Brain microvascular endothelial cell (primary cell): ENCODE measurements around the gene ABLIM2.

Experiments
- DNase-seq: peaks from one replicate; pipeline ENCODE4 v3.0.0-alpha.2; 2020
- H3K27ac ChIP-seq: fragments of 250-450 bp; sonication (Bioruptor Pico); 2 replicates; pipeline ENCODE4 v1.5.1; 2020; ENCODE audit warnings: mild to moderate bottlenecking, moderate library complexity
- H3K27me3 ChIP-seq: fragments of 250-450 bp; sonication (Bioruptor Pico); replicated peaks from 2 replicates; pipeline ENCODE4 v1.5.1; 2020; ENCODE audit warnings: mild to moderate bottlenecking
- H3K36me3 ChIP-seq: fragments of 250-450 bp; sonication (Bioruptor Pico); replicated peaks from 2 replicates; pipeline ENCODE4 v1.5.1; 2020; ENCODE audit warnings: mild to moderate bottlenecking
- H3K4me3 ChIP-seq: 2 replicates; pipeline ENCODE4 v1.5.1; 2011; ENCODE audit warnings: low read depth, mild to moderate bottlenecking, control low read depth, low read length, moderate library complexity
- CTCF ChIP-seq: IDR thresholded peaks from 2 replicates; pipeline ENCODE4 v1.5.1; 2011; ENCODE audit warnings: low read depth, mild to moderate bottlenecking, moderate library complexity, low read length, control low read depth, inconsistent platforms; ENCODE audit errors: missing control alignments
- in situ Hi-C: cut with HindIII; loops from 2 replicates; pipeline ENCODE4 v1.10.0; 2017; ENCODE audit warnings: low sequenced_read_pairs, low pct_ligation_motif_present

Gene ABLIM2

GRCh38 chr4:8156617-8157016 lies 2.0 kb downstream of the ABLIM2 start:
- in situ Hi-C loops = no loop called here
- no peak overlapping the region for H3K4me3 ChIP-seq
- DNase-seq = no peak
- no peaks in the 10 kb centered on the region for H3K36me3 ChIP-seq
- H3K27me3 ChIP-seq = peaks cover 24% of the 10 kb centered on the region
- no peak for TF ChIP-seq CTCF
- no peak overlapping the region for H3K27ac ChIP-seq

DNA sequence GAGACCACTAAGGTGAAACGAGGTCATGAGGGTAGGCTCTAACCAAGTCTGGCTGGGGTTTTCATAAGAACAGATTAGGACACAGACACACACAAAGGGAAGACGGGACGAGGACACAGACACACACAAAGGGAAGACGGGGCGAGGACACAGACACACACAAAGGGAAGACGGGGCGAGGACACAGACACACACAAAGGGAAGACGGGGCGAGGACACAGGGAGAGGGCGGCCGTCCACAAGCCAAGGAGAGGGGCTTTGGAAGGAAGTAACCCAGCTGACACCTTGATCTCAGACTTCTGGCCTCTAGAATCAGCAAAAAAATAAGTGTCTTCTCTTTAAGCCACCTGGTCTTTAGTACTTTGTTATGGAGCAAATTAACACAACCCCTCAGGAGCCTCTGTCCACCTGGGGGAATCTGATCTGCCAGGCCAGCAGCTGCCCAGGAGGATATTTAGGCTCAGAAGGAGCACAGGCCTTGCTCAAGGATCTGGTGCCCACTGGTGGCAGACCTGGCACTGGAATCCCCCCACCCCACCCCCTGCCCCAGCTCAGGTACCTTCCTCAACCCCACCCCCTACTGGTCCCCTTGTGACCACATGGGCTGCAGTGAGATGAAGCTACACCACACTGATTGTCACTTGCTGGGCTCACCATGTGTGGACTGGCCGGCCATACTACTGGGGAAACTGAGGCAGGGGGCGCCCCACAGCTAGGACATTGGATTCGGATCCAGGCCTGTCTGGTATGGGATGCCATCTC lies 2.8 kb downstream of the ABLIM2 start:
- no peak for DNase-seq
- no peak overlapping the region for H3K4me3 ChIP-seq
- H3K27ac ChIP-seq = no peak overlapping the region
- no peak for TF ChIP-seq CTCF
- H3K27me3 ChIP-seq = peaks cover 24% of the 10 kb centered on the region
- in situ Hi-C loops = no loop called here
- H3K36me3 ChIP-seq = no peaks in the 10 kb centered on the region

GRCh38 chr4:8155048-8155447 lies 3.6 kb downstream of the ABLIM2 start:
- H3K4me3 ChIP-seq = no peak overlapping the region
- in situ Hi-C loops = no loop called here
- peaks cover 24% of the 10 kb centered on the region for H3K27me3 ChIP-seq
- H3K36me3 ChIP-seq = no peaks in the 10 kb centered on the region
- no peak for DNase-seq
- no peak for TF ChIP-seq CTCF
- H3K27ac ChIP-seq = no peak overlapping the region

GRCh38 chr4:8153441-8153840 lies 5.2 kb downstream of the ABLIM2 start:
- in situ Hi-C loops = no loop called here
- no peak for DNase-seq
- Histone ChIP-seq H3K36me3 (no peaks in the 10 kb centered on the region), H3K4me3 (no peak overlapping the region), H3K27ac (no peak overlapping the region), H3K27me3 (peaks cover 20% of the 10 kb centered on the region)
- no peak for TF ChIP-seq CTCF

- no peak overlapping the region for H3K4me3 ChIP-seq
- in situ Hi-C loops = no loop called here
These were observed 5.8 kb downstream of the ABLIM2 start for GRCh38 chr4:8152865-8153257.

More at GRCh38 chr4:8152865-8153257, 5.8 kb downstream of the ABLIM2 start:
- H3K27me3 ChIP-seq = peaks cover 14% of the 10 kb centered on the region
- no peak for DNase-seq
- H3K27ac ChIP-seq = no peak overlapping the region
- TF ChIP-seq CTCF = no peak
- H3K36me3 ChIP-seq = no peaks in the 10 kb centered on the region
